ENCODE data around the gene CPN2. TPM values are rescaled to one million over a fixed set of nuclear protein-coding genes. Genes with fewer than 3 reads are reported as not detected.

CPN2 gene
- total RNA-seq, 1 experiment from 2014 or later, result not detected

DNA sequence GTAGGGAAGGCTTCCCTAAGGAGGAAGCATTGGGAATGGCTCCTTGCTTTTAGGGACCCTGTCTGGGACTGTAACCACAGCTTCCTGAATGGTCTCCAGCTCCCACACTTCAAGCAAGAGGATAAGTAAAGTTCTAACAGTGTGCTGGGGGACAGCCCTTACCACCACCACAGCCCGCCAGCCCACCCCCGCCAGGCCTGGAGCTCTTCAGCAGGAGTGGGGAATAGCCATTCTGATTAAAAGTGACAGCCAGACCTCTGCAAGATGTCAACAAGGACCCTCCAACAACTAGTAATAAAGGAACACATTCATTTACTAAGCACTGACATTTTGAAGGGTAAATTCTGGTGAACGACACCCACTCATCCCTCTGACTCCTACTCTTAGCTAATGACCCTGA is 49.4 kb downstream of the CPN2 start:
- Histone ChIP-seq H3K56ac (ENCODE audit: insufficient read length, low read depth, low read length) (no peak overlapping the region), H3K27me3 (ENCODE audit: insufficient read depth, low read length) (no peaks in the 10 kb centered on the region), H3K27ac (ENCODE audit: insufficient read length, low read depth, low read length) (no peak overlapping the region), H4K20me1 (ENCODE audit: control insufficient read depth, insufficient read depth, insufficient read length) (no peaks in the 10 kb centered on the region), H4K8ac (replicated peaks; ENCODE audit: insufficient read length, low read depth, low read length) (no peak overlapping the region), H3K79me2 (ENCODE audit: insufficient read depth, low read length) (no peaks in the 10 kb centered on the region), H2BK120ac (ENCODE audit: low read depth, low read length, poor library complexity, severe bottlenecking) (no peak overlapping the region), H3K4me1 (ENCODE audit: insufficient read depth, low read length) (peaks cover 2% of the 10 kb centered on the region; the same call in 1 of the 2 replicates), H2AK5ac (ENCODE audit: insufficient read length, low read length) (no peak overlapping the region), H2BK20ac (ENCODE audit: low read depth, low read length, poor library complexity, severe bottlenecking) (no peak overlapping the region), H2AFZ (ENCODE audit: low read length) (no peak overlapping the region), H3K4me2 (ENCODE audit: insufficient read depth, insufficient read length, low read length) (no peak overlapping the region), H4K91ac (ENCODE audit: insufficient read length, low read depth, low read length) (no peak overlapping the region), H3K4ac (ENCODE audit: low read depth, low read length) (no peak overlapping the region), H3K18ac (ENCODE audit: insufficient read length, low read depth, low read length) (no peak overlapping the region), H3K9me3 (ENCODE audit: control insufficient read depth, low read depth, low read length) (no peaks in the 10 kb centered on the region), H3K79me1 (ENCODE audit: insufficient read depth, low read depth, low read length, poor library complexity, severe bottlenecking) (no peaks in the 10 kb centered on the region), H4K5ac (ENCODE audit: insufficient read length, low read depth, low read length) (no peak overlapping the region), H2BK5ac (ENCODE audit: insufficient read length, low read length) (no peak overlapping the region), H3K9ac (ENCODE audit: extremely low read depth, insufficient read length, low read length) (no peak overlapping the region), H2BK12ac (ENCODE audit: insufficient read length, low read depth, low read length) (no peak overlapping the region), H3K14ac (ENCODE audit: insufficient read depth, low read length) (no peak overlapping the region), H3K23me2 (ENCODE audit: insufficient read length, low read depth, low read length, poor library complexity, severe bottlenecking) (peaks cover 2% of the 10 kb centered on the region), H3K23ac (ENCODE audit: insufficient read length, low read depth, low read length) (no peak overlapping the region), H3T11ph (ENCODE audit: low read length) (no peak overlapping the region), H2BK15ac (ENCODE audit: low read depth, low read length) (no peak overlapping the region)
- TF ChIP-seq CTCF (conservative IDR thresholded peaks at IDR 0.05), result no peak
- H3K27me3 Mint-ChIP-seq (ENCODE audit: low read depth), result peaks cover 9% of the 10 kb centered on the region
- H3K36me3 Mint-ChIP-seq (ENCODE audit: insufficient read depth in 1 of 3, low read depth in 3 of 3), result no peaks in the 10 kb centered on the region; a peak in 1 of 7 replicates
- peaks cover 35 to 46% of the 10 kb centered on the region in 2 experiments for H3K4me1 Mint-ChIP-seq
- no peak overlapping the region for H3K4me3 Mint-ChIP-seq
- no peak overlapping the region for H3K27ac Mint-ChIP-seq
- DNase-seq, result no peak
- no CpG with 5 or more reads among the region's 3 CpGs for WGBS (ENCODE audit: extremely low coverage, insufficient read length, low lambda C conversion rate)
- H3K9me3 Mint-ChIP-seq, result no peaks in the 10 kb centered on the region

Data from H9 (cell line).